K562 treated with DMSO at 1 percent for 12 hours (cell line): ENCODE data around the gene HSFY1. TPM values are rescaled to one million over a fixed set of nuclear protein-coding genes. Genes with fewer than 3 reads are reported as not detected.

ENCODE experiments used
- total RNA-seq: library from RNA; unstranded; fragments of 300-600 nt; gene quantifications from 2 replicates; pipeline ENCODE4 v1.2.3, GENCODE V29; 2022; ENCODE audit not compliant: insufficient read depth

Gene HSFY1, protein sequence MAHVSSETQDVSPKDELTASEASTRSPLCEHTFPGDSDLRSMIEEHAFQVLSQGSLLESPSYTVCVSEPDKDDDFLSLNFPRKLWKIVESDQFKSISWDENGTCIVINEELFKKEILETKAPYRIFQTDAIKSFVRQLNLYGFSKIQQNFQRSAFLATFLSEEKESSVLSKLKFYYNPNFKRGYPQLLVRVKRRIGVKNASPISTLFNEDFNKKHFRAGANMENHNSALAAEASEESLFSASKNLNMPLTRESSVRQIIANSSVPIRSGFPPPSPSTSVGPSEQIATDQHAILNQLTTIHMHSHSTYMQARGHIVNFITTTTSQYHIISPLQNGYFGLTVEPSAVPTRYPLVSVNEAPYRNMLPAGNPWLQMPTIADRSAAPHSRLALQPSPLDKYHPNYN
- total RNA-seq = not detected in 2 replicates

DNA sequence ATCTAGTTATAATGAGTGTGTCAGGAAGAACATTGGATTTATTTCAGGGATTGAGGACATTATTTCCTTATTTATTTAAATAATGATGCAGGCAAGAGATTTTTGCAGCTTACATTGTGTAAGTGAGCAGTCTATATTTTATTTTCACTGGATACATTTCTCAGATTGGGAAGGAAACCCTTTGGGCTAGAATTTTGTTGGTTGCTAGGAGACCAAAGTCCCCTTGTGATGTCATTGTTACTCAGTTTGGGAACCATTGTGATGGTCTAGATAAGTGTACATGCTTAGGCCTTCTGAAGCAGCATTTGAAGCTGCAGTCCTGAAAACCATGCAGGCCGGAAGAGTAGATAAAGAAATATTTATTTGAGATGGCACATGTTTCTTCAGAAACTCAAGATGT, at the start of gene HSFY1:
TSS of gene HSFY1 (plus strand) at position 301 of the 400 bp plus-strand sequence. CDS start at position 369, 68 bp downstream.

Other genes starting within 250 kb of the HSFY1 start
- gene HSFY2, start 227.0 kb downstream of the HSFY1 start, total RNA-seq = not detected in 2 replicates